ENCODE data around the gene PRKCB. TPM values are rescaled to one million over a fixed set of nuclear protein-coding genes. Genes with fewer than 3 reads are reported as not detected.

The PRKCB gene
- total RNA-seq, 4 donors from 2014 or later = 7.4 to 21.6 (median 12.9) TPM

DNA sequence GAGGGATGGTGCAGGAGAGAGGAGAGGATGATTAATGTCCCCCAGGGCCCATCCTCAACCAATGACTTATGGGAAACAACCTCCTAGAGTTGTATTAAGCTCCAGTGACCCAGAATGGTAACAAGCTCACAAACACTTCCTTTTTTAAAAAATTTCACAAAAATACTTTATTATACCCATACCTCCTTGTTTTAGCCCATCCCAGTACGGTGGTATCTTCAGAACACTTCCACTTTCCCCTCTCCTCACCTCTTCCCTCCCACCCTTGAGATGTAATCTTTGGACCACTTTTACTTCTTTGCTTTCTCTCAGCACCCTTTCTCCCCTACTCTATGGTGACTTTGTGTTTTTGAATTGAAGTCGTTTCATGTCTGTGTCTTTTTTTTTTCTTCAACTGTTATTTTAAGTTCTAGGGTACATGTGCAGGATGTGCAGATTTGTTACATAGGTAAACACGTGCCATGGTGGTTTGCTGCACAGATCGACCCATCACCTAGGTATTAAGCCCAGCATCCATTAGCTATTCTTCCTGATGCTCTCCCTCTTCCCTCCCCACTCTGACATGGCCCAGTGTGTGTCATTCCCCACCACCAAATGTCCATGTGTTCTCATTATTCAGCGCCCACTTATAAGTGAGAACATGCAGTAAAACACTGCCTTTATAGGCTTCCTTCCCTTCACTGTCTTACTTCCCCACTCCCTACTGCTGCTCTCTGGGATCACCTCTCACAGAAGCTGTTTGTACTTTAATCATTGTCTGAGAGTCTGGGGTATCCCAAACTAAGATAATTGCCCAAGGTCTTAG, 124.5 kb downstream of the PRKCB start:
- H3K4me3 ChIP-seq (ENCODE audit: low read depth, poor library complexity, severe bottlenecking) = no peak overlapping the region
- intact Hi-C loops (cut with DNase I; ENCODE audit: low total_unique reads) = no loop called here
- peak in 1 of 2 donors; percentile 13 for DNase-seq (ENCODE audit: low spot score in 2 of 2)
- WGBS, 2 donors = 64 to 70% methylated on average over 5 of the region's 5 CpGs
- TF ChIP-seq, protein P1, sequence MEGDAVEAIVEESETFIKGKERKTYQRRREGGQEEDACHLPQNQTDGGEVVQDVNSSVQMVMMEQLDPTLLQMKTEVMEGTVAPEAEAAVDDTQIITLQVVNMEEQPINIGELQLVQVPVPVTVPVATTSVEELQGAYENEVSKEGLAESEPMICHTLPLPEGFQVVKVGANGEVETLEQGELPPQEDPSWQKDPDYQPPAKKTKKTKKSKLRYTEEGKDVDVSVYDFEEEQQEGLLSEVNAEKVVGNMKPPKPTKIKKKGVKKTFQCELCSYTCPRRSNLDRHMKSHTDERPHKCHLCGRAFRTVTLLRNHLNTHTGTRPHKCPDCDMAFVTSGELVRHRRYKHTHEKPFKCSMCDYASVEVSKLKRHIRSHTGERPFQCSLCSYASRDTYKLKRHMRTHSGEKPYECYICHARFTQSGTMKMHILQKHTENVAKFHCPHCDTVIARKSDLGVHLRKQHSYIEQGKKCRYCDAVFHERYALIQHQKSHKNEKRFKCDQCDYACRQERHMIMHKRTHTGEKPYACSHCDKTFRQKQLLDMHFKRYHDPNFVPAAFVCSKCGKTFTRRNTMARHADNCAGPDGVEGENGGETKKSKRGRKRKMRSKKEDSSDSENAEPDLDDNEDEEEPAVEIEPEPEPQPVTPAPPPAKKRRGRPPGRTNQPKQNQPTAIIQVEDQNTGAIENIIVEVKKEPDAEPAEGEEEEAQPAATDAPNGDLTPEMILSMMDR (IDR thresholded peaks at IDR 0.05) = no peak
- TF ChIP-seq POLR2A (IDR thresholded peaks at IDR 0.05) = no peak

DNA sequence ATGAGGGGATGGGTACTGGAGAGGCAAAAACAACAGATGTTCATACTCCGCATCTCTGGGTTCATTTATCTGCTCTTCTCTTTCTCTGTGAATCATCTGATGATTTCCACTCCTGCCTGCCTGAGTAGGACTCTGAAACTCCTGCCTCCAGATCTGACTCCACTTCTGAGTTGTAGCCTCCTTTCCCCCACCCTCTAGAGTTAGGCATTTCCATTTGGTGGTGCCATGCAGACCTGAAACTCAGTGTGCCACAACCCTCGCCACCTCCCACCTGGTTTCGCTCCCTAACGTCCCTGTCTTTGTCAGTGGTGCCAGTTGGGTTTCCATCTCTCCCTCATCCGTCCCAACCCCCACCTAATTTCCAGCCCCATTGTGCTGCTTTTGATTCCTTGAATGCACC, 126.2 kb downstream of the PRKCB start:
- H3K4me3 ChIP-seq (ENCODE audit: low read depth, poor library complexity, severe bottlenecking) = no peak overlapping the region
- TF ChIP-seq, protein P1 (IDR thresholded peaks at IDR 0.05) = no peak
- TF ChIP-seq POLR2A (IDR thresholded peaks at IDR 0.05) = no peak
- intact Hi-C loops (cut with DNase I; ENCODE audit: low total_unique reads) = no loop called here
- WGBS, 2 donors = 74 to 78% methylated on average over 5 of the region's 5 CpGs
- peak in 1 of 2 donors; percentile 65 for DNase-seq (ENCODE audit: low spot score in 2 of 2)

DNA sequence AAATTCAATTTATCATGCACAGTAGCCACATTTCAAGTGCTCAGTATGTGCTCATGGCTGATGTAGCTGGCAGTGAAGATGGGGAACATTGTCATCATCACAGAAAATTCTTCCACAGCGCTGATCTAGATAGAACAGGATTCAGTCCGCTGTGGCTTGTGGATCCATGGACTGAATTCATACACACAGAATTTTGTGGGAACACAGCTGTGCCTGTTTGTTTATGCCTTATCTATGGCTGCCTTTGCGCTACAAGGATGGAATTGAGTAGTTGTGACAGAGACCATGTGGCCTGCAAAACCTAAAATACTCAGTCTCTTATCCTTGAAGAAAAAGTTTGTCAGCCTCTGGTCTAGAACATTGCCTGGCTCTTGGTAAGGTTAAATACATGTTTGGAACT, 128.4 kb downstream of the PRKCB start:
- 94 to 96% methylated on average over 3 of the region's 3 CpGs for WGBS, 2 donors
- DNase-seq (ENCODE audit: low spot score in 2 of 2) = no peak
- intact Hi-C loops (cut with DNase I; ENCODE audit: low total_unique reads) = no loop called here
- TF ChIP-seq, protein P1 (IDR thresholded peaks at IDR 0.05) = no peak
- H3K4me3 ChIP-seq (ENCODE audit: low read depth, poor library complexity, severe bottlenecking) = no peak overlapping the region

DNA sequence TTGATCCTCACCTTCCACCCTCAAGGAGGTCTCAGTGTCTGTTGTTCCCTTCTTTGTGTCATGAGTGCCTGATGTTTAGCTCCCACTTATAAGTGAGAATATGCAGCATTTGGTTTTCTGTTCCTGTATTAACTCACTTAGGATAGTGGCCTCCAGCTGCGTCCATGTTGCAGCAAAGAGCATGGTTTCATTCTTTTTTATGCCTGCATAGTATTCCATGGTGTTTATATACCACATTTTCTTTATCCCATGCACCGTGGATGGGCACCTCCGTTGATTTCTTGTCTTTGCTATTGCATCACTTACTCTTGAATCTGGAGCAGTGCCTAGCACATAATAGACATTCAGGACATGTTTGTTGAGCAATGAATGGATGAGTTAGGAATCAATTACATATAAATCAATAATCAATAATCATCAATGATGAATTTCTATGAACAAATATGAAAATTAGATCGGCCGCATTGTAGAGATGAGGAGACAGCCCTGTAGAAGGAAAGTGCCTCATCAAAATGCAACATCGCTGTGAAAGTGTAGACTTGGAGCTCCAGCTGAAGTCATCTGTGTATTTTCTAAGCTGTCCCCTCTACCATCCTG, 129.5 kb downstream of the PRKCB start:
- H3K4me3 ChIP-seq (ENCODE audit: low read depth, poor library complexity, severe bottlenecking) = no peak overlapping the region
- 80 to 86% methylated on average over 6 of the region's 6 CpGs for WGBS, 2 donors
- intact Hi-C loops (cut with DNase I; ENCODE audit: low total_unique reads) = no loop called here
- TF ChIP-seq, protein P1 (IDR thresholded peaks at IDR 0.05) = no peak
- TF ChIP-seq POLR2A (IDR thresholded peaks at IDR 0.05) = no peak
- peak in 1 of 2 donors; percentile 13 for DNase-seq (ENCODE audit: low spot score in 2 of 2)

DNA sequence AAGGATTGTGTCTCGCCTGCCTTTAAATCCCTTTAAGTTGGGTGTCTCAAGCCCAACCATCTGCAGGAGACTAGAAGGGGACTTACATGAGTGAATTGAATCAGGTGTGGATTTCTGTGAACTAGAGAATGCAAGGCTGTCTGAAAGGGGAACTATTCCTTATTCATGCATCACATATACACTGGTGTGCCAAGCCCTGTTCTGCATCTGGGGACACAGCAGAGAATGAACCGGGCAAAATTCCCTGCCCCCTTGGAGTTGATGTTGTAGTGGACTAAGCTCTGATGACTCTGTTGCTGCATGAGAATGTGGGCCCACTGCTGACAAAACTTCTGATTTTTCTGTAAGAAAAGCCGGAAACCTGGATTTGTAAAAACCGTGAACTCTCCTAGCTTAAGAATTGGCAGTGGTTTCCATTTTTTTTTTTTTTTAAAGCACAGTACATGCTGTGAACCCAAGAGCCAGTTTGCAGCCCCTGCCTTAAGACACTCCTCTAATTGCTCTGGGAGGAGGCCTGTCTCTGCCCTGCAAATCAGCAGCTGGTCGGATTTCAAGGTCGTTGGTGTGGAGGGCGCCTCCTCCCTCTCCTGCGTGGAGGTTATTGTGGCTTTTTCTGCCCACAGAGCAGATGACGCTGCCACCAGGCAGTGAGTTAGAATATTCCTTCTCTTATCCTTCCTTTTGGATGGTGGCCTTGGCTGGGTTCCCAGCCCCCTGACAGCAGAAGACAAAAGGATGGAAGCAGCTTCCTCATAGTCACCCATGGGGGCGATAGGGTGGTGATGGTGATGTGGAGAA, 131.0 kb downstream of the PRKCB start:
- H3K4me3 ChIP-seq (ENCODE audit: low read depth, poor library complexity, severe bottlenecking) = no peak overlapping the region
- no peak for DNase-seq (ENCODE audit: low spot score in 2 of 2)
- intact Hi-C loops (cut with DNase I; ENCODE audit: low total_unique reads) = no loop called here
- TF ChIP-seq, protein P1 (IDR thresholded peaks at IDR 0.05) = no peak
- no peak for TF ChIP-seq POLR2A (IDR thresholded peaks at IDR 0.05)
- WGBS, 2 donors = 47 to 48% methylated on average over 10 of the region's 10 CpGs
